ENCODE results near the gene SPRED2.

SPRED2 gene

GRCh38 chr2:65276609-65277008 is 155.8 kb downstream of the SPRED2 start:
- TF ChIP-seq CTCF (IDR thresholded peaks at IDR 0.05), result no peak

- no peak for TF ChIP-seq CTCF (IDR thresholded peaks at IDR 0.05)
Measured at GRCh38 chr2:65275141-65275915, 157.1 kb downstream of the SPRED2 start.

GRCh38 chr2:65273344-65273743 is 159.1 kb downstream of the SPRED2 start:
- TF ChIP-seq CTCF (IDR thresholded peaks at IDR 0.05), result no peak

GRCh38 chr2:65268957-65269356 is 163.4 kb downstream of the SPRED2 start:
- no peak for TF ChIP-seq CTCF (IDR thresholded peaks at IDR 0.05)

- no peak for TF ChIP-seq CTCF (IDR thresholded peaks at IDR 0.05)
Measured at GRCh38 chr2:65267008-65267407, 165.4 kb downstream of the SPRED2 start.

GRCh38 chr2:65265671-65266045 is 166.7 kb downstream of the SPRED2 start:
- no peak for TF ChIP-seq CTCF (IDR thresholded peaks at IDR 0.05)

GRCh38 chr2:65264821-65265670 is 167.4 kb downstream of the SPRED2 start:
- TF ChIP-seq CTCF (IDR thresholded peaks at IDR 0.05), result peak; percentile 48

Data from LNCAP (cell line).